HCT116 (cell line): ENCODE data around the gene IL15RA.

Experiments used
- ELF1 ChIP-seq: IDR thresholded peaks from 2 replicates; pipeline ENCODE4 v1.6.1; 2012; ENCODE audit warnings: low read depth, borderline replicate concordance
- EZH2 ChIP-seq: fragments of 200-600 bp; sonication (generic); IDR thresholded peaks from 2 replicates; pipeline ENCODE4 v1.6.1; 2017; ENCODE audit warnings: antibody characterized with exemption, mixed run types
- POLR2A ChIP-seq: IDR thresholded peaks from 2 replicates; pipeline ENCODE4 v1.7.0; 2011; ENCODE audit warnings: borderline replicate concordance; ENCODE audit not compliant: insufficient read depth, insufficient read length; ENCODE audit errors: extremely low read depth
- POLR2AphosphoS5 ChIP-seq: IDR thresholded peaks from 2 replicates; pipeline ENCODE4 v1.6.1; 2011; ENCODE audit warnings: mild to moderate bottlenecking, low read depth, low read length, moderate library complexity
- SRF ChIP-seq: IDR thresholded peaks from 2 replicates; pipeline ENCODE4 v1.6.1; 2012; ENCODE audit warnings: low read depth
- YY1 ChIP-seq: IDR thresholded peaks from 2 replicates; pipeline ENCODE4 v1.6.1; 2011; ENCODE audit warnings: low read length, low read depth, moderate library complexity, mild to moderate bottlenecking; ENCODE audit not compliant: insufficient replicate concordance; ENCODE audit errors: extremely low read depth
- TF ChIP-seq, protein P1 (sequence below), 3 experiments: fragments of 200-600 bp in 1 of 3; sonication (generic) in 1 of 3; IDR thresholded peaks in 2 of 3; conservative IDR thresholded peaks in 1 of 3; 2 replicates each; pipeline ENCODE4 v1.5.1; 2012 to 2017; ENCODE audit warnings: low read depth in 2 of 3, low read length in 2 of 3, antibody characterized with exemption in 1 of 3, borderline replicate concordance in 1 of 3, control low read depth in 1 of 3, mild to moderate bottlenecking in 1 of 3, mixed read lengths in 1 of 3, mixed run types in 1 of 3, moderate library complexity in 1 of 3; ENCODE audit not compliant: insufficient read depth in 1 of 3
- TF ChIP-seq, protein P2 (sequence below): IDR thresholded peaks from 2 replicates; pipeline ENCODE4 v1.6.1; 2011; ENCODE audit warnings: mild to moderate bottlenecking, low read length, moderate library complexity; ENCODE audit not compliant: insufficient replicate concordance; ENCODE audit errors: extremely low read depth
- TF ChIP-seq, protein P3 (sequence below): IDR thresholded peaks from 2 replicates; pipeline ENCODE4 v1.6.1; 2012; ENCODE audit warnings: low read depth
- TF ChIP-seq, protein P4 (sequence below): IDR thresholded peaks from 2 replicates; pipeline ENCODE4 v1.6.1; 2012
- TF ChIP-seq, protein P5 (sequence below): IDR thresholded peaks from 2 replicates; pipeline ENCODE4 v1.6.1; 2012

DNA sequence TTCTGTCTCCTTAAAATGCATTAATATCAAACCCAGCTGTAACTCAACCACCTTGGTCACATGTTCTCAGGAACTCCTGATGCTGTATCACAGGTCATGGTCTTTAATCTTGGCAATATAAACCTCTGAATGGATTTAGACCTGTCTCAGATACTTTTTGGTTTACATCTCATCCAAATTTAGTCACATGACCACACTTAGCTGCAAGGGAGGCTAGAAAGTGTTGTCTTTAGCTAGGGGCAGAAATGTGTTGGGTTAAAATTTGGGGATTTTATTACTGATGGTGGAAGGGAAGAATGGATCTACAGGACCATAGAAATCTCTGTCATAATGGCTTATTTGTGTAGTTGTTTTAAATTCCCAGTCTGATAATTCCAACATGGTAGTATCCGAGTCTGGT lies 29.6 kb upstream of the IL15RA start:
- no peak for TF ChIP-seq POLR2AphosphoS5
- TF ChIP-seq, protein P1, sequence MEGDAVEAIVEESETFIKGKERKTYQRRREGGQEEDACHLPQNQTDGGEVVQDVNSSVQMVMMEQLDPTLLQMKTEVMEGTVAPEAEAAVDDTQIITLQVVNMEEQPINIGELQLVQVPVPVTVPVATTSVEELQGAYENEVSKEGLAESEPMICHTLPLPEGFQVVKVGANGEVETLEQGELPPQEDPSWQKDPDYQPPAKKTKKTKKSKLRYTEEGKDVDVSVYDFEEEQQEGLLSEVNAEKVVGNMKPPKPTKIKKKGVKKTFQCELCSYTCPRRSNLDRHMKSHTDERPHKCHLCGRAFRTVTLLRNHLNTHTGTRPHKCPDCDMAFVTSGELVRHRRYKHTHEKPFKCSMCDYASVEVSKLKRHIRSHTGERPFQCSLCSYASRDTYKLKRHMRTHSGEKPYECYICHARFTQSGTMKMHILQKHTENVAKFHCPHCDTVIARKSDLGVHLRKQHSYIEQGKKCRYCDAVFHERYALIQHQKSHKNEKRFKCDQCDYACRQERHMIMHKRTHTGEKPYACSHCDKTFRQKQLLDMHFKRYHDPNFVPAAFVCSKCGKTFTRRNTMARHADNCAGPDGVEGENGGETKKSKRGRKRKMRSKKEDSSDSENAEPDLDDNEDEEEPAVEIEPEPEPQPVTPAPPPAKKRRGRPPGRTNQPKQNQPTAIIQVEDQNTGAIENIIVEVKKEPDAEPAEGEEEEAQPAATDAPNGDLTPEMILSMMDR (IDR thresholded peaks at IDR 0.05 in 2 of 3, conservative IDR thresholded peaks at IDR 0.05 in 1 of 3; ENCODE audit: borderline replicate concordance in 1 of 3, insufficient read depth in 1 of 3, low read depth in 2 of 3, low read length in 2 of 3): no peak
- TF ChIP-seq POLR2A: no peak
- TF ChIP-seq ELF1: no peak
- TF ChIP-seq EZH2: no peak
- no peak for TF ChIP-seq SRF
- TF ChIP-seq, protein P2, sequence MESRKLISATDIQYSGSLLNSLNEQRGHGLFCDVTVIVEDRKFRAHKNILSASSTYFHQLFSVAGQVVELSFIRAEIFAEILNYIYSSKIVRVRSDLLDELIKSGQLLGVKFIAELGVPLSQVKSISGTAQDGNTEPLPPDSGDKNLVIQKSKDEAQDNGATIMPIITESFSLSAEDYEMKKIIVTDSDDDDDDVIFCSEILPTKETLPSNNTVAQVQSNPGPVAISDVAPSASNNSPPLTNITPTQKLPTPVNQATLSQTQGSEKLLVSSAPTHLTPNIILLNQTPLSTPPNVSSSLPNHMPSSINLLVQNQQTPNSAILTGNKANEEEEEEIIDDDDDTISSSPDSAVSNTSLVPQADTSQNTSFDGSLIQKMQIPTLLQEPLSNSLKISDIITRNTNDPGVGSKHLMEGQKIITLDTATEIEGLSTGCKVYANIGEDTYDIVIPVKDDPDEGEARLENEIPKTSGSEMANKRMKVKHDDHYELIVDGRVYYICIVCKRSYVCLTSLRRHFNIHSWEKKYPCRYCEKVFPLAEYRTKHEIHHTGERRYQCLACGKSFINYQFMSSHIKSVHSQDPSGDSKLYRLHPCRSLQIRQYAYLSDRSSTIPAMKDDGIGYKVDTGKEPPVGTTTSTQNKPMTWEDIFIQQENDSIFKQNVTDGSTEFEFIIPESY: no peak
- TF ChIP-seq, protein P3, sequence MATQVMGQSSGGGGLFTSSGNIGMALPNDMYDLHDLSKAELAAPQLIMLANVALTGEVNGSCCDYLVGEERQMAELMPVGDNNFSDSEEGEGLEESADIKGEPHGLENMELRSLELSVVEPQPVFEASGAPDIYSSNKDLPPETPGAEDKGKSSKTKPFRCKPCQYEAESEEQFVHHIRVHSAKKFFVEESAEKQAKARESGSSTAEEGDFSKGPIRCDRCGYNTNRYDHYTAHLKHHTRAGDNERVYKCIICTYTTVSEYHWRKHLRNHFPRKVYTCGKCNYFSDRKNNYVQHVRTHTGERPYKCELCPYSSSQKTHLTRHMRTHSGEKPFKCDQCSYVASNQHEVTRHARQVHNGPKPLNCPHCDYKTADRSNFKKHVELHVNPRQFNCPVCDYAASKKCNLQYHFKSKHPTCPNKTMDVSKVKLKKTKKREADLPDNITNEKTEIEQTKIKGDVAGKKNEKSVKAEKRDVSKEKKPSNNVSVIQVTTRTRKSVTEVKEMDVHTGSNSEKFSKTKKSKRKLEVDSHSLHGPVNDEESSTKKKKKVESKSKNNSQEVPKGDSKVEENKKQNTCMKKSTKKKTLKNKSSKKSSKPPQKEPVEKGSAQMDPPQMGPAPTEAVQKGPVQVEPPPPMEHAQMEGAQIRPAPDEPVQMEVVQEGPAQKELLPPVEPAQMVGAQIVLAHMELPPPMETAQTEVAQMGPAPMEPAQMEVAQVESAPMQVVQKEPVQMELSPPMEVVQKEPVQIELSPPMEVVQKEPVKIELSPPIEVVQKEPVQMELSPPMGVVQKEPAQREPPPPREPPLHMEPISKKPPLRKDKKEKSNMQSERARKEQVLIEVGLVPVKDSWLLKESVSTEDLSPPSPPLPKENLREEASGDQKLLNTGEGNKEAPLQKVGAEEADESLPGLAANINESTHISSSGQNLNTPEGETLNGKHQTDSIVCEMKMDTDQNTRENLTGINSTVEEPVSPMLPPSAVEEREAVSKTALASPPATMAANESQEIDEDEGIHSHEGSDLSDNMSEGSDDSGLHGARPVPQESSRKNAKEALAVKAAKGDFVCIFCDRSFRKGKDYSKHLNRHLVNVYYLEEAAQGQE: no peak
- TF ChIP-seq, protein P4, sequence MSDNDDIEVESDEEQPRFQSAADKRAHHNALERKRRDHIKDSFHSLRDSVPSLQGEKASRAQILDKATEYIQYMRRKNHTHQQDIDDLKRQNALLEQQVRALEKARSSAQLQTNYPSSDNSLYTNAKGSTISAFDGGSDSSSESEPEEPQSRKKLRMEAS: no peak
- no peak for TF ChIP-seq YY1
- TF ChIP-seq, protein P5, sequence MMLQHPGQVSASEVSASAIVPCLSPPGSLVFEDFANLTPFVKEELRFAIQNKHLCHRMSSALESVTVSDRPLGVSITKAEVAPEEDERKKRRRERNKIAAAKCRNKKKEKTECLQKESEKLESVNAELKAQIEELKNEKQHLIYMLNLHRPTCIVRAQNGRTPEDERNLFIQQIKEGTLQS: no peak
